Measurements from ENCODE around the gene MSI1.

The MSI1 gene

GRCh38 chr12:120376934-120377572 is 8.1 kb upstream of the MSI1 start:
- DNase-seq (ENCODE audit: low read depth): no peak

- no peak for DNase-seq (ENCODE audit: low read depth)
Observed at GRCh38 chr12:120376416-120376815, 7.5 kb upstream of the MSI1 start.

- DNase-seq (ENCODE audit: low read depth): no peak
Observed at GRCh38 chr12:120376009-120376408, 7.0 kb upstream of the MSI1 start.

- DNase-seq (ENCODE audit: low read depth): no peak
Observed at GRCh38 chr12:120373683-120374082, 4.7 kb upstream of the MSI1 start.

- DNase-seq (ENCODE audit: low read depth): no peak
Observed at GRCh38 chr12:120370343-120371243, 1.6 kb upstream of the MSI1 start.

GRCh38 chr12:120369603-120370342 is 809 bp upstream of the MSI1 start:
- no peak for DNase-seq (ENCODE audit: low read depth)

- no peak for DNase-seq (ENCODE audit: low read depth)
Observed at GRCh38 chr12:120367924-120368788, 808 bp downstream of the MSI1 start.

- DNase-seq (ENCODE audit: low read depth): no peak
Observed at GRCh38 chr12:120367233-120367923, 1.6 kb downstream of the MSI1 start.

- DNase-seq (ENCODE audit: low read depth): no peak
Observed at GRCh38 chr12:120366845-120367232, 2.1 kb downstream of the MSI1 start.

- DNase-seq (ENCODE audit: low read depth): no peak
Observed at GRCh38 chr12:120366341-120366705, 2.6 kb downstream of the MSI1 start.

GRCh38 chr12:120365675-120366340 is 3.2 kb downstream of the MSI1 start:
- no peak for DNase-seq (ENCODE audit: low read depth)

GRCh38 chr12:120364487-120364886 is 4.5 kb downstream of the MSI1 start:
- DNase-seq (ENCODE audit: low read depth): no peak

- no peak for DNase-seq (ENCODE audit: low read depth)
Observed at GRCh38 chr12:120363274-120363855, 5.6 kb downstream of the MSI1 start.

GRCh38 chr12:120362516-120363273 is 6.3 kb downstream of the MSI1 start:
- DNase-seq (ENCODE audit: low read depth): no peak

- no peak for DNase-seq (ENCODE audit: low read depth)
Observed at GRCh38 chr12:120361506-120362208, 7.3 kb downstream of the MSI1 start.

- no peak for DNase-seq (ENCODE audit: low read depth)
Observed at GRCh38 chr12:120359128-120359527, 9.8 kb downstream of the MSI1 start.

GRCh38 chr12:120358412-120359100 is 10.4 kb downstream of the MSI1 start:
- DNase-seq (ENCODE audit: low read depth): no peak

GRCh38 chr12:120357104-120357503 is 11.9 kb downstream of the MSI1 start:
- DNase-seq (ENCODE audit: low read depth): no peak
